Measurements from ENCODE around the gene FAM177A1.
"Not testable (repeated sequence)": the region's sequence is repeated elsewhere in the genome, so short reads cannot be mapped to it uniquely, and the experiment has no call there.

DNA sequence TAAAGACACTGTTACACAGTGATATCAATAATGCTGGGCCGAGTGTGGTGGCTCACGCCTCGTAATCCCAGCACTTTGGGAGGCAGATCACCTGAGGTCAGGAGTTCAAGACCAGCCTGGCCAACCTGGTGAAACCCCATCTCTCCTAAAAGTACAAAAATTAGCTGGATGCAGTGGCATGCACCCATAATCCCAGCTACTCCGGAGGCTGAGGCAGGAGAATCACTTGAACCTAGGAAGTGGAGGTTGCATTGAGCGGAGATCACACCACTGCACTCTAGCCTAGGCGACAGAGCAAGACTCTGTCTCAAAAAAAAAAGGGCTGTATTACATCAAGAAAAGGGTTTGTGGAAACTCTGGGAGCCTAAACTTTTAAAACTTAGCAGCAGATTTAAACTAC lies 48.6 kb downstream of the FAM177A1 start:
- TF ChIP-seq, protein P1, sequence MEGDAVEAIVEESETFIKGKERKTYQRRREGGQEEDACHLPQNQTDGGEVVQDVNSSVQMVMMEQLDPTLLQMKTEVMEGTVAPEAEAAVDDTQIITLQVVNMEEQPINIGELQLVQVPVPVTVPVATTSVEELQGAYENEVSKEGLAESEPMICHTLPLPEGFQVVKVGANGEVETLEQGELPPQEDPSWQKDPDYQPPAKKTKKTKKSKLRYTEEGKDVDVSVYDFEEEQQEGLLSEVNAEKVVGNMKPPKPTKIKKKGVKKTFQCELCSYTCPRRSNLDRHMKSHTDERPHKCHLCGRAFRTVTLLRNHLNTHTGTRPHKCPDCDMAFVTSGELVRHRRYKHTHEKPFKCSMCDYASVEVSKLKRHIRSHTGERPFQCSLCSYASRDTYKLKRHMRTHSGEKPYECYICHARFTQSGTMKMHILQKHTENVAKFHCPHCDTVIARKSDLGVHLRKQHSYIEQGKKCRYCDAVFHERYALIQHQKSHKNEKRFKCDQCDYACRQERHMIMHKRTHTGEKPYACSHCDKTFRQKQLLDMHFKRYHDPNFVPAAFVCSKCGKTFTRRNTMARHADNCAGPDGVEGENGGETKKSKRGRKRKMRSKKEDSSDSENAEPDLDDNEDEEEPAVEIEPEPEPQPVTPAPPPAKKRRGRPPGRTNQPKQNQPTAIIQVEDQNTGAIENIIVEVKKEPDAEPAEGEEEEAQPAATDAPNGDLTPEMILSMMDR (IDR thresholded peaks at IDR 0.05) = not testable (repeated sequence)
- TF ChIP-seq POLR2A (IDR thresholded peaks at IDR 0.05) = not testable (repeated sequence)
